HCT116 (cell line): Measurements from ENCODE around the gene UBE2H. TPM values are rescaled to one million over a fixed set of nuclear protein-coding genes. Genes with fewer than 3 reads are reported as not detected.

ENCODE experiments used
- ATAC-seq: fragments of 200-7000 bp; cut with Tn5 transposase; 2 replicates; pipeline ENCODE4 v1.9.1; 2020; ENCODE audit warnings: mild to moderate bottlenecking, moderate library complexity
- BruUV-seq: library from RNA; stranded (reverse); fragments of 400-500 nt; replicated peaks from 2 replicates; lab custom pipeline; 2021; lab: Mats Ljungman, UMichigan
- CTCF ChIA-PET: fragments of 300-600 bp; sonication (Branson Sonifier 250); formaldehyde crosslinking; loops from one replicate; lab custom pipeline; 2021; ENCODE audit warnings: antibody characterized with exemption; lab: Charles Lee
- POLR2A ChIA-PET: fragments of 300-600, 350-600 bp; sonication (Branson Sonifier 250); formaldehyde crosslinking; loops from one replicate; lab custom pipeline; 2021; ENCODE audit warnings: antibody characterized with exemption; lab: Charles Lee
- RAD21 ChIA-PET, 2 experiments: fragments of 300-600 bp; sonication (Branson Sonifier 250); formaldehyde crosslinking; loops; one replicate each; lab custom pipeline; 2023; ENCODE audit warnings: low total read pairs in 2 of 2; ENCODE audit not compliant: uncharacterized antibody in 2 of 2, unreplicated experiment in 2 of 2, low non-redundant PET in 1 of 2; lab: Charles Lee
- DNase-seq: peaks from one replicate; pipeline ENCODE4 v3.0.0-alpha.2; 2010; ENCODE audit warnings: low read depth, low spot score
- H2AFZ ChIP-seq: fragments of 200-600 bp; shearing (Covaris generic), sonication (generic); 2 replicates; pipeline ENCODE4 v1.6.1; 2017; ENCODE audit warnings: low read depth, mixed run types, mixed read lengths, antibody characterized with exemption, low read length; ENCODE audit not compliant: poor library complexity, severe bottlenecking
- H3K27ac ChIP-seq: 2 replicates; pipeline ENCODE4 v1.5.1; 2012; ENCODE audit warnings: low read depth, low read length
- H3K27me3 ChIP-seq: fragments of 200-600 bp; sonication (generic); 2 replicates; pipeline ENCODE4 v1.6.1; 2016; ENCODE audit warnings: mixed run types, low read length, mixed read lengths; ENCODE audit not compliant: insufficient read depth
- H3K36me3 ChIP-seq, 2 experiments: fragments of 200-500 bp in 1 of 2; fragments of 200-600 bp in 1 of 2; sonication (Bioruptor generic) in 1 of 2; sonication (generic) in 1 of 2; 2 replicates each; pipeline versions ENCODE4 v1.5.1 to v1.6.1; 2014 to 2016; ENCODE audit warnings: low read length in 2 of 2, inconsistent platforms in 1 of 2, mixed read lengths in 1 of 2, mixed run types in 1 of 2; ENCODE audit not compliant: insufficient read depth in 2 of 2, control insufficient read depth in 1 of 2
- H3K4me1 ChIP-seq, 2 experiments: fragments of 200-600 bp in 1 of 2; sonication (generic) in 1 of 2; 2 replicates each; pipeline versions ENCODE4 v1.5.1 to v1.6.1; 2012 to 2017; ENCODE audit warnings: low read length in 2 of 2, inconsistent platforms in 1 of 2, mild to moderate bottlenecking in 1 of 2, mixed read lengths in 1 of 2, mixed run types in 1 of 2, moderate library complexity in 1 of 2; ENCODE audit not compliant: insufficient read depth in 2 of 2, control insufficient read depth in 1 of 2
- H3K4me2 ChIP-seq: fragments of 200-600 bp; sonication (generic); 2 replicates; pipeline ENCODE4 v1.6.1; 2017; ENCODE audit warnings: mixed run types, low read length, mixed read lengths
- H3K4me3 ChIP-seq, 2 experiments: fragments of 200-600 bp in 1 of 2; sonication (generic) in 1 of 2; replicated peaks in 1 of 2; 2 replicates each; pipeline ENCODE4 v1.5.1; 2011 to 2016; ENCODE audit warnings: low read length in 2 of 2, control low read depth in 1 of 2, low read depth in 1 of 2, mild to moderate bottlenecking in 1 of 2, mixed read lengths in 1 of 2, mixed run types in 1 of 2
- H3K79me2 ChIP-seq: fragments of 200-600 bp; sonication (generic); 2 replicates; pipeline ENCODE4 v1.6.1; 2017; ENCODE audit warnings: mild to moderate bottlenecking, mixed run types, low read length, moderate library complexity, mixed read lengths; ENCODE audit not compliant: insufficient read depth
- H3K9ac ChIP-seq: fragments of 200-600 bp; sonication (generic); 2 replicates; pipeline ENCODE4 v1.6.1; 2016; ENCODE audit warnings: low read length, mixed read lengths
- H3K9me2 ChIP-seq: fragments of 200-600 bp; sonication (generic), shearing (Covaris generic); 2 replicates; pipeline ENCODE4 v1.6.1; 2017; ENCODE audit warnings: mixed run types, mild to moderate bottlenecking, moderate library complexity; ENCODE audit not compliant: insufficient read depth
- H3K9me3 ChIP-seq, 2 experiments: fragments of 200-500 bp in 1 of 2; fragments of 200-600 bp in 1 of 2; sonication (Bioruptor generic) in 1 of 2; sonication (generic) in 1 of 2; 2 replicates each; pipeline ENCODE4 v1.6.1; 2014 to 2017; ENCODE audit warnings: low read length in 2 of 2, mixed read lengths in 2 of 2, inconsistent platforms in 1 of 2, low read depth in 1 of 2, mild to moderate bottlenecking in 1 of 2, mixed run types in 1 of 2, moderate library complexity in 1 of 2; ENCODE audit not compliant: control insufficient read depth in 1 of 2, insufficient read depth in 1 of 2
- H4K20me1 ChIP-seq: fragments of 200-600 bp; sonication (generic), shearing (Covaris generic); 2 replicates; pipeline ENCODE4 v1.6.1; 2017; ENCODE audit warnings: mixed run types, mild to moderate bottlenecking, moderate library complexity; ENCODE audit not compliant: insufficient read depth
- CBX3 ChIP-seq: IDR thresholded peaks from 2 replicates; pipeline ENCODE4 v1.6.1; 2012; ENCODE audit warnings: low read depth
- CEBPB ChIP-seq: IDR thresholded peaks from 2 replicates; pipeline ENCODE4 v1.6.1; 2012; ENCODE audit warnings: low read depth
- EGR1 ChIP-seq: IDR thresholded peaks from 2 replicates; pipeline ENCODE4 v1.6.1; 2012; ENCODE audit warnings: low read depth
- ELF1 ChIP-seq: IDR thresholded peaks from 2 replicates; pipeline ENCODE4 v1.6.1; 2012; ENCODE audit warnings: low read depth, borderline replicate concordance
- EZH2phosphoT487 ChIP-seq: fragments of 200-600 bp; IDR thresholded peaks from 2 replicates; pipeline ENCODE4 v1.6.1; 2018; ENCODE audit warnings: antibody characterized with exemption, borderline replicate concordance
- JUND ChIP-seq: IDR thresholded peaks from 2 replicates; pipeline ENCODE4 v1.6.1; 2012
- POLR2A ChIP-seq: IDR thresholded peaks from 2 replicates; pipeline ENCODE4 v1.7.0; 2011; ENCODE audit warnings: borderline replicate concordance; ENCODE audit not compliant: insufficient read depth, insufficient read length; ENCODE audit errors: extremely low read depth
- RAD21 ChIP-seq: IDR thresholded peaks from 2 replicates; pipeline ENCODE4 v1.6.1; 2012; ENCODE audit warnings: low read depth, mild to moderate bottlenecking
- SIN3A ChIP-seq: IDR thresholded peaks from 2 replicates; pipeline ENCODE4 v1.6.1; 2012; ENCODE audit warnings: low read depth
- SP1 ChIP-seq: IDR thresholded peaks from 2 replicates; pipeline ENCODE4 v1.6.1; 2012; ENCODE audit warnings: low read depth
- TCF7L2 ChIP-seq: IDR thresholded peaks from 2 replicates; pipeline ENCODE4 v1.7.0; 2011; ENCODE audit warnings: borderline replicate concordance, inconsistent platforms; ENCODE audit not compliant: insufficient read depth, insufficient read length; ENCODE audit errors: extremely low read depth
- YY1 ChIP-seq: IDR thresholded peaks from 2 replicates; pipeline ENCODE4 v1.6.1; 2011; ENCODE audit warnings: low read length, low read depth, moderate library complexity, mild to moderate bottlenecking; ENCODE audit not compliant: insufficient replicate concordance; ENCODE audit errors: extremely low read depth
- ZFX ChIP-seq: fragments of 450-650 bp; IDR thresholded peaks from 2 replicates; pipeline ENCODE4 v1.6.1; 2017
- ZNF274 ChIP-seq: fragments of 200-500 bp; sonication (Bioruptor generic); IDR thresholded peaks from 2 replicates; pipeline ENCODE4 v1.6.1; 2014; ENCODE audit warnings: mild to moderate bottlenecking, low read depth, low read length, inconsistent platforms
- intact Hi-C: fragments of 100-400 bp; cut with micrococcal nuclease; formaldehyde crosslinking; loops from 2 replicates; pipeline ENCODE4 v1.10.0; 2022
- total RNA-seq: library from RNA; stranded (reverse); gene quantifications from one replicate; pipeline ENCODE4 v1.2.1, GENCODE V29; 2021; ENCODE audit not compliant: unreplicated experiment
- TF ChIP-seq, protein P1 (sequence below): IDR thresholded peaks from 2 replicates; pipeline ENCODE4 v1.6.1; 2012; ENCODE audit warnings: low read depth
- TF ChIP-seq, protein P2 (sequence below): IDR thresholded peaks from 2 replicates; pipeline ENCODE4 v1.6.1; 2011; ENCODE audit warnings: mild to moderate bottlenecking, low read length, moderate library complexity; ENCODE audit not compliant: insufficient replicate concordance; ENCODE audit errors: extremely low read depth
- TF ChIP-seq, protein P3 (sequence below), 3 experiments: fragments of 200-600 bp in 1 of 3; sonication (generic) in 1 of 3; IDR thresholded peaks in 2 of 3; conservative IDR thresholded peaks in 1 of 3; 2 replicates each; pipeline ENCODE4 v1.5.1; 2012 to 2017; ENCODE audit warnings: low read depth in 2 of 3, low read length in 2 of 3, antibody characterized with exemption in 1 of 3, borderline replicate concordance in 1 of 3, control low read depth in 1 of 3, mild to moderate bottlenecking in 1 of 3, mixed read lengths in 1 of 3, mixed run types in 1 of 3, moderate library complexity in 1 of 3; ENCODE audit not compliant: insufficient read depth in 1 of 3
- TF ChIP-seq, protein P4 (sequence below): IDR thresholded peaks from 2 replicates; pipeline ENCODE4 v1.6.1; 2012

Gene UBE2H
- total RNA-seq, 1 experiment from 2014 or later, result 117 TPM

DNA sequence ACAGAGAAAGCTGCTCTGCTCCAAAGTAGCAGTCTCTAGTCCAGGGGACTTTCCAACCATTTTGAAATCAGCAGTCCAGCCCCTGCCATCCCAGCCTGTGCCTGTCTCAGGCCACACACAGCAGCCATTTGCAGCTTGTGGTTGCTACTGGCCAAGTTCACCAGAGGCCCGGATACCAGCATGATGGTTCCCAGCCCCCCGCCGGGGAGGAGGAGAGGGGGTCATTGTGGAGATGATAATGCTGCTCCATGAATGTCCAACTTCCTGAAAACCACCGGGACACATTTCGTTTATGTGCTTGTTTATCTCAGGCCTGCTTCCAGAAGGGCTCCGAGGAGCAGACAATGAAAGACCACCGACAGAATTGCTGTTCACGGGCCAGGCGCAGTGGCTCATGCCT, 160.0 kb downstream of the UBE2H start:
- TF ChIP-seq CBX3 (no peak), TCF7L2 (no peak), YY1 (no peak), RAD21 (no peak), EGR1 (no peak), SIN3A (no peak), EZH2phosphoT487 (no peak), JUND (no peak), ELF1 (no peak), SP1 (no peak), CEBPB (no peak), ZFX (no peak), ZNF274 (no peak), POLR2A (no peak)
- TF ChIP-seq, protein P1, sequence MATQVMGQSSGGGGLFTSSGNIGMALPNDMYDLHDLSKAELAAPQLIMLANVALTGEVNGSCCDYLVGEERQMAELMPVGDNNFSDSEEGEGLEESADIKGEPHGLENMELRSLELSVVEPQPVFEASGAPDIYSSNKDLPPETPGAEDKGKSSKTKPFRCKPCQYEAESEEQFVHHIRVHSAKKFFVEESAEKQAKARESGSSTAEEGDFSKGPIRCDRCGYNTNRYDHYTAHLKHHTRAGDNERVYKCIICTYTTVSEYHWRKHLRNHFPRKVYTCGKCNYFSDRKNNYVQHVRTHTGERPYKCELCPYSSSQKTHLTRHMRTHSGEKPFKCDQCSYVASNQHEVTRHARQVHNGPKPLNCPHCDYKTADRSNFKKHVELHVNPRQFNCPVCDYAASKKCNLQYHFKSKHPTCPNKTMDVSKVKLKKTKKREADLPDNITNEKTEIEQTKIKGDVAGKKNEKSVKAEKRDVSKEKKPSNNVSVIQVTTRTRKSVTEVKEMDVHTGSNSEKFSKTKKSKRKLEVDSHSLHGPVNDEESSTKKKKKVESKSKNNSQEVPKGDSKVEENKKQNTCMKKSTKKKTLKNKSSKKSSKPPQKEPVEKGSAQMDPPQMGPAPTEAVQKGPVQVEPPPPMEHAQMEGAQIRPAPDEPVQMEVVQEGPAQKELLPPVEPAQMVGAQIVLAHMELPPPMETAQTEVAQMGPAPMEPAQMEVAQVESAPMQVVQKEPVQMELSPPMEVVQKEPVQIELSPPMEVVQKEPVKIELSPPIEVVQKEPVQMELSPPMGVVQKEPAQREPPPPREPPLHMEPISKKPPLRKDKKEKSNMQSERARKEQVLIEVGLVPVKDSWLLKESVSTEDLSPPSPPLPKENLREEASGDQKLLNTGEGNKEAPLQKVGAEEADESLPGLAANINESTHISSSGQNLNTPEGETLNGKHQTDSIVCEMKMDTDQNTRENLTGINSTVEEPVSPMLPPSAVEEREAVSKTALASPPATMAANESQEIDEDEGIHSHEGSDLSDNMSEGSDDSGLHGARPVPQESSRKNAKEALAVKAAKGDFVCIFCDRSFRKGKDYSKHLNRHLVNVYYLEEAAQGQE, result no peak
- TF ChIP-seq, protein P2, sequence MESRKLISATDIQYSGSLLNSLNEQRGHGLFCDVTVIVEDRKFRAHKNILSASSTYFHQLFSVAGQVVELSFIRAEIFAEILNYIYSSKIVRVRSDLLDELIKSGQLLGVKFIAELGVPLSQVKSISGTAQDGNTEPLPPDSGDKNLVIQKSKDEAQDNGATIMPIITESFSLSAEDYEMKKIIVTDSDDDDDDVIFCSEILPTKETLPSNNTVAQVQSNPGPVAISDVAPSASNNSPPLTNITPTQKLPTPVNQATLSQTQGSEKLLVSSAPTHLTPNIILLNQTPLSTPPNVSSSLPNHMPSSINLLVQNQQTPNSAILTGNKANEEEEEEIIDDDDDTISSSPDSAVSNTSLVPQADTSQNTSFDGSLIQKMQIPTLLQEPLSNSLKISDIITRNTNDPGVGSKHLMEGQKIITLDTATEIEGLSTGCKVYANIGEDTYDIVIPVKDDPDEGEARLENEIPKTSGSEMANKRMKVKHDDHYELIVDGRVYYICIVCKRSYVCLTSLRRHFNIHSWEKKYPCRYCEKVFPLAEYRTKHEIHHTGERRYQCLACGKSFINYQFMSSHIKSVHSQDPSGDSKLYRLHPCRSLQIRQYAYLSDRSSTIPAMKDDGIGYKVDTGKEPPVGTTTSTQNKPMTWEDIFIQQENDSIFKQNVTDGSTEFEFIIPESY, result no peak
- TF ChIP-seq, protein P3, sequence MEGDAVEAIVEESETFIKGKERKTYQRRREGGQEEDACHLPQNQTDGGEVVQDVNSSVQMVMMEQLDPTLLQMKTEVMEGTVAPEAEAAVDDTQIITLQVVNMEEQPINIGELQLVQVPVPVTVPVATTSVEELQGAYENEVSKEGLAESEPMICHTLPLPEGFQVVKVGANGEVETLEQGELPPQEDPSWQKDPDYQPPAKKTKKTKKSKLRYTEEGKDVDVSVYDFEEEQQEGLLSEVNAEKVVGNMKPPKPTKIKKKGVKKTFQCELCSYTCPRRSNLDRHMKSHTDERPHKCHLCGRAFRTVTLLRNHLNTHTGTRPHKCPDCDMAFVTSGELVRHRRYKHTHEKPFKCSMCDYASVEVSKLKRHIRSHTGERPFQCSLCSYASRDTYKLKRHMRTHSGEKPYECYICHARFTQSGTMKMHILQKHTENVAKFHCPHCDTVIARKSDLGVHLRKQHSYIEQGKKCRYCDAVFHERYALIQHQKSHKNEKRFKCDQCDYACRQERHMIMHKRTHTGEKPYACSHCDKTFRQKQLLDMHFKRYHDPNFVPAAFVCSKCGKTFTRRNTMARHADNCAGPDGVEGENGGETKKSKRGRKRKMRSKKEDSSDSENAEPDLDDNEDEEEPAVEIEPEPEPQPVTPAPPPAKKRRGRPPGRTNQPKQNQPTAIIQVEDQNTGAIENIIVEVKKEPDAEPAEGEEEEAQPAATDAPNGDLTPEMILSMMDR (IDR thresholded peaks at IDR 0.05 in 2 of 3, conservative IDR thresholded peaks at IDR 0.05 in 1 of 3; ENCODE audit: borderline replicate concordance in 1 of 3, insufficient read depth in 1 of 3, low read depth in 2 of 3, low read length in 2 of 3), result no peak
- TF ChIP-seq, protein P4, sequence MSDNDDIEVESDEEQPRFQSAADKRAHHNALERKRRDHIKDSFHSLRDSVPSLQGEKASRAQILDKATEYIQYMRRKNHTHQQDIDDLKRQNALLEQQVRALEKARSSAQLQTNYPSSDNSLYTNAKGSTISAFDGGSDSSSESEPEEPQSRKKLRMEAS, result no peak
- ATAC-seq (no peak), DNase-seq (no peak)
- Histone ChIP-seq H3K4me1 (no peaks in the 10 kb centered on the region), H3K27me3 (no peaks in the 10 kb centered on the region), H3K9me2 (no peaks in the 10 kb centered on the region), H2AFZ (no peak overlapping the region), H3K9ac (no peak overlapping the region), H3K4me2 (no peak overlapping the region), H3K36me3 (no peaks in the 10 kb centered on the region), H3K79me2 (no peaks in the 10 kb centered on the region), H4K20me1 (no peaks in the 10 kb centered on the region), H3K9me3 (no peaks in the 10 kb centered on the region), H3K4me3 (no peak overlapping the region), H3K27ac (no peak overlapping the region)
- BruUV-seq, result no TSS peak
- ChIA-PET RAD21 (no interaction called here), POLR2A (no interaction called here), CTCF (no interaction called here)
- intact Hi-C loops, result no loop called here
